Measurements from ENCODE around the gene COMMD3.

DNA sequence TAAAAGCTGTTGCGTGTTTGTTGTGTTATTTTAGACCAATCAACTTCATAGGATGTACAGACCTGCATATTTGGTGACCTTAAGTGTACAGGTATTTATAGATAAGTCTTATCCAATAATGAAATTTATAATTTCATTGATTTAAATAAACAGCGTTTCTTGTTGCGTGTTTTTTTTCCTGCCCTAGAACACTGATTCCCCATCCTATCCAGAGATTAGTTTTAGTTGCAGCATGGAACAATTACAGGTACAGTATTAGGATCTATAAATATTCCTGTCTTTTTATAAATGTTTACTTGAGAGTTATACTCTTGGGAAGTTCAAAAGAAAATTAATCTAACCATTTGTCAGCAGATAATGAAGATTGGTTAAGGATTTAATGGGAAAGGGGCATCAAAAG, 2.6 kb downstream of the COMMD3 start:
- no peak for TF ChIP-seq POLR2A (IDR thresholded peaks at IDR 0.05; ENCODE audit: low read depth, low read length)
- TF ChIP-seq, protein P1, sequence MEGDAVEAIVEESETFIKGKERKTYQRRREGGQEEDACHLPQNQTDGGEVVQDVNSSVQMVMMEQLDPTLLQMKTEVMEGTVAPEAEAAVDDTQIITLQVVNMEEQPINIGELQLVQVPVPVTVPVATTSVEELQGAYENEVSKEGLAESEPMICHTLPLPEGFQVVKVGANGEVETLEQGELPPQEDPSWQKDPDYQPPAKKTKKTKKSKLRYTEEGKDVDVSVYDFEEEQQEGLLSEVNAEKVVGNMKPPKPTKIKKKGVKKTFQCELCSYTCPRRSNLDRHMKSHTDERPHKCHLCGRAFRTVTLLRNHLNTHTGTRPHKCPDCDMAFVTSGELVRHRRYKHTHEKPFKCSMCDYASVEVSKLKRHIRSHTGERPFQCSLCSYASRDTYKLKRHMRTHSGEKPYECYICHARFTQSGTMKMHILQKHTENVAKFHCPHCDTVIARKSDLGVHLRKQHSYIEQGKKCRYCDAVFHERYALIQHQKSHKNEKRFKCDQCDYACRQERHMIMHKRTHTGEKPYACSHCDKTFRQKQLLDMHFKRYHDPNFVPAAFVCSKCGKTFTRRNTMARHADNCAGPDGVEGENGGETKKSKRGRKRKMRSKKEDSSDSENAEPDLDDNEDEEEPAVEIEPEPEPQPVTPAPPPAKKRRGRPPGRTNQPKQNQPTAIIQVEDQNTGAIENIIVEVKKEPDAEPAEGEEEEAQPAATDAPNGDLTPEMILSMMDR (IDR thresholded peaks at IDR 0.05; ENCODE audit: extremely low read depth in 1 of 2, insufficient read depth in 1 of 2, low read depth in 1 of 2, low read length in 2 of 2) = no peak
- TF ChIP-seq FOS (IDR thresholded peaks at IDR 0.05; ENCODE audit: borderline replicate concordance, insufficient read depth, low read length) = no peak
- no peak for TF ChIP-seq EZH2 (IDR thresholded peaks at IDR 0.05; ENCODE audit: borderline replicate concordance, low read depth, low read length, severe bottlenecking)
- no peak for TF ChIP-seq GATA2 (IDR thresholded peaks at IDR 0.05; ENCODE audit: insufficient read depth, insufficient read length, low read depth, low read length)

Measured in endothelial cell of umbilical vein (primary cell).